Right lobe of liver (tissue), 6 donors: ENCODE measurements around the gene ADGRL2. TPM values are rescaled to one million over a fixed set of nuclear protein-coding genes. Genes with fewer than 3 reads are reported as not detected.

Experiments used
- ATAC-seq, 4 donors: fragments of 200-7000 bp; cut with Tn5 transposase; one replicate each; pipeline ENCODE4 v1.9.1; 2020; ENCODE audit warnings: mild to moderate bottlenecking in 4 of 4, moderate library complexity in 4 of 4
- DNase-seq, 3 donors: peaks; one replicate each; pipeline ENCODE4 v3.0.0-alpha.2; 2020
- H3K27ac ChIP-seq, 3 donors: fragments of 200-600 bp; one replicate each; pipeline ENCODE4 v1.8.0; 2022
- H3K27me3 ChIP-seq, 2 donors: fragments of 200-600 bp; one replicate each; pipeline ENCODE4 v1.8.0; 2022
- H3K36me3 ChIP-seq, 4 donors: fragments of 200-600 bp; sonication (generic) in 1 of 4; one replicate each; pipeline versions ENCODE4 v1.5.1 to v1.8.0; 2017 to 2022; ENCODE audit warnings: control low read depth in 1 of 4
- H3K4me1 ChIP-seq, 4 donors: fragments of 200-600 bp; sonication (generic) in 1 of 4; one replicate each; pipeline versions ENCODE4 v1.5.1 to v1.8.0; 2017 to 2022; ENCODE audit warnings: control low read depth in 1 of 4
- H3K4me3 ChIP-seq, 3 donors: fragments of 200-600 bp; one replicate each; pipeline ENCODE4 v1.8.0; 2022
- H3K9me3 ChIP-seq, 4 donors: fragments of 200-600 bp; sonication (generic) in 1 of 4; one replicate each; pipeline versions ENCODE4 v1.5.1 to v1.8.0; 2017 to 2022; ENCODE audit warnings: control low read depth in 1 of 4
- CTCF ChIP-seq, 4 donors: fragments of 200-600 bp in 3 of 4; fragments of 450-650 bp in 1 of 4; IDR thresholded peaks; one replicate each; pipeline versions ENCODE4 v1.5.1 to v1.8.0; 2016 to 2022; ENCODE audit warnings: antibody characterized with exemption in 4 of 4, mild to moderate bottlenecking in 2 of 4
- POLR2A ChIP-seq: fragments of 450-650 bp; IDR thresholded peaks from one replicate; pipeline ENCODE4 v1.6.1; 2017; ENCODE audit warnings: antibody characterized with exemption, mild to moderate bottlenecking
- WGBS: methylation state at CpG from one replicate; pipeline ENCODE4 v1.1.6; 2018; ENCODE audit warnings: low coverage, low lambda C conversion rate; ENCODE audit not compliant: insufficient coverage; ENCODE audit errors: missing lambda C conversion rate; 5-methylcytosine and 5-hydroxymethylcytosine counted together
- intact Hi-C, 2 donors: fragments of 100-400 bp; cut with DNase I; formaldehyde crosslinking; loops; one replicate each; pipeline versions ENCODE4 v1.11.2 to v1.14.1; 2022
- total RNA-seq, 6 experiments: library from RNA; depleted of rRNA in 2 of 6; stranded (reverse); fragments of >200 nt in 2 of 6; fragmentation: NEBNext Ultra II Directional in 3 of 6; extraction: Animal tissue kit (Norgen Biotek cat#: 25700) in 3 of 6; gene quantifications; one replicate each; pipeline versions ENCODE4 v1.1.0 to v1.2.4, GENCODE V29; 2016 to 2023
- donor health status: DM: no; HTN: yes; CAD: no.
- donor health status: DM: no; HTN: no; CAD: no.
- donor health status: DM: no; HTN: no; CAD: no.
- donor health status: DM: no; HTN: yes; CAD: no.
- donor health status: DM: no; HTN: yes; CAD: no.

ADGRL2 gene
- total RNA-seq, 6 experiments from 2014 or later: 38.0 to 72.3 (median 51.2) TPM

- under 1% methylated on average over 15 of the region's 15 CpGs for WGBS
- ATAC-seq: peak; percentile 5 to 50 (median 22)
- peak in 2 of 3 donors; percentile 21 to 57 for DNase-seq
- intact Hi-C loops: no loop called here
- Histone ChIP-seq H3K36me3 (no peaks in the 10 kb centered on the region), H3K27ac (peak overlapping the region; percentile 92 to 99 (median 98)), H3K4me3 (peak overlapping the region; percentile 72 to 79 (median 78)), H3K9me3 (no peaks in the 10 kb centered on the region), H3K27me3 (no peaks in the 10 kb centered on the region), H3K4me1 (peaks cover 0 to 54% (median 19%) of the 10 kb centered on the region in 4 donors)
- TF ChIP-seq POLR2A: peak; percentile 72
- no peak for TF ChIP-seq CTCF (IDR thresholded peaks at IDR 0.05)
Observed at GRCh38 chr1:81803431-81804110, 2.8 kb downstream of the ADGRL2 start.

- Histone ChIP-seq H3K4me1 (peaks cover 0 to 54% (median 15%) of the 10 kb centered on the region in 4 donors), H3K27me3 (no peaks in the 10 kb centered on the region), H3K4me3 (peak overlapping the region in 2 of 3 donors; percentile 72 to 79), H3K36me3 (no peaks in the 10 kb centered on the region), H3K9me3 (no peaks in the 10 kb centered on the region), H3K27ac (peak overlapping the region; percentile 33 to 99 (median 98))
- ATAC-seq (no peak), DNase-seq (no peak)
- WGBS: 8% methylated on average over 2 of the region's 2 CpGs
- intact Hi-C loops: no loop called here
- TF ChIP-seq POLR2A: no peak
- no peak for TF ChIP-seq CTCF (IDR thresholded peaks at IDR 0.05)
Observed at GRCh38 chr1:81804312-81804711, 3.6 kb downstream of the ADGRL2 start.

DNA sequence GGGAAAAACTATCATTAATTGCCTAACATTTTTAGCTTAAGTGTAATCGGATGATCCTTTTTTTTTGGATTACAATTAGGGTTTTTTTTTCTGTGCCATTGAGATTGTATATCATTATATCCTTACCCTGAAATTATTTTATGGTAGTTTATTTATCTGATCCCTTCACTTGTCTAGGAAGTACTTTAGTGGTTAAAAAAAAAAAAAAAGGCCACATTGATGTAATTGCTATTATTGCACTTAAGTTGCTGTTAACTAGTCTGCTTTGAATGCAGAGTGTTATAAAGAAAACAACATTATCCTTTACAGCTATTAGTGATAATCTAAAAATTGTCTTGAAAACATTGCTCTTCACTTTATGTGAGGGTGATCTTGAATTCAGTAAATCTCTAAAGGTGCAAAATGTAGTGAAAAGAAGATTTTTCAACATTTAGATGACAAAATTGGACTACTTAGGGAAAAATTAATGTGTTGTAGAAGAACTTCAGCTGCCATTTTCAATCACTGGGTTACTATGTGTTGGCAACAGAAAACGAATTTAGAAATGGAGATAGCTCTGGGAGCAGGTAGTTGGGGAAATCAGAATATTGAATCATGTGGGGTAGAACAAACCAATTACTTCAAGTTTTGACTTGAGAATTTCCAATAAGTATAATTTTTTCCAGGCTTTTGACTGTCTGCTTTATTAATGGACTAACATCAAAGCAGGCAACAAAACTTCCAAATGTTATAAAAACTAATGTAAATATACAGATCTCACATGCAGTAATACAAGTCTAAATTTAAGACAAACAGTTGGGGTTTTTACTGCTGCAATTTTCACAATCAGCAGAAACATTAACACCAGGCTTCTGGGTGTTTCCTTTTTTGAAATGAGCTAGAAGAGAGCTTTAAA is 5.0 kb downstream of the ADGRL2 start:
- TF ChIP-seq CTCF (IDR thresholded peaks at IDR 0.05) (no peak), POLR2A (no peak)
- peaks cover 0 to 58% (median 18%) of the 10 kb centered on the region in 4 donors for H3K4me1 ChIP-seq
- no peak overlapping the region for H3K4me3 ChIP-seq
- H3K27me3 ChIP-seq: no peaks in the 10 kb centered on the region
- no peak for DNase-seq
- H3K36me3 ChIP-seq: no peaks in the 10 kb centered on the region
- no peaks in the 10 kb centered on the region for H3K9me3 ChIP-seq
- 44% methylated on average over 2 of the region's 2 CpGs for WGBS
- no peak for ATAC-seq
- intact Hi-C loops: no loop called here
- peak overlapping the region in 2 of 3 donors; percentile 13 to 99 for H3K27ac ChIP-seq

GRCh38 chr1:81806432-81806770 is 5.7 kb downstream of the ADGRL2 start:
- H3K4me1 ChIP-seq: peaks cover 0 to 64% (median 20%) of the 10 kb centered on the region in 4 donors
- ATAC-seq (no peak), DNase-seq (no peak)
- intact Hi-C loops: no loop called here
- peak overlapping the region in 2 of 3 donors; percentile 13 to 99 for H3K27ac ChIP-seq
- no peaks in the 10 kb centered on the region for H3K9me3 ChIP-seq
- H3K27me3 ChIP-seq: no peaks in the 10 kb centered on the region
- H3K36me3 ChIP-seq: no peaks in the 10 kb centered on the region
- WGBS: 50% methylated on average over 2 of the region's 2 CpGs
- no peak overlapping the region for H3K4me3 ChIP-seq
- TF ChIP-seq CTCF (IDR thresholded peaks at IDR 0.05): no peak
- no peak for TF ChIP-seq POLR2A
